Measurements from ENCODE around the gene TECPR1. TPM values are rescaled to one million over a fixed set of nuclear protein-coding genes. Genes with fewer than 3 reads are reported as not detected.

TECPR1 gene
- total RNA-seq (2022; extraction: Qiagen RNA extraction; ENCODE audit: low read depth), result 4.5 to 8.9 TPM (median 7.8 TPM) in 5 replicates

GRCh38 chr7:98251601-98252424, at the start of gene TECPR1:
TECPR1 (minus strand) TSS chr7:98252232; CDS start chr7:98246146, 6,086 bp downstream.

DNA sequence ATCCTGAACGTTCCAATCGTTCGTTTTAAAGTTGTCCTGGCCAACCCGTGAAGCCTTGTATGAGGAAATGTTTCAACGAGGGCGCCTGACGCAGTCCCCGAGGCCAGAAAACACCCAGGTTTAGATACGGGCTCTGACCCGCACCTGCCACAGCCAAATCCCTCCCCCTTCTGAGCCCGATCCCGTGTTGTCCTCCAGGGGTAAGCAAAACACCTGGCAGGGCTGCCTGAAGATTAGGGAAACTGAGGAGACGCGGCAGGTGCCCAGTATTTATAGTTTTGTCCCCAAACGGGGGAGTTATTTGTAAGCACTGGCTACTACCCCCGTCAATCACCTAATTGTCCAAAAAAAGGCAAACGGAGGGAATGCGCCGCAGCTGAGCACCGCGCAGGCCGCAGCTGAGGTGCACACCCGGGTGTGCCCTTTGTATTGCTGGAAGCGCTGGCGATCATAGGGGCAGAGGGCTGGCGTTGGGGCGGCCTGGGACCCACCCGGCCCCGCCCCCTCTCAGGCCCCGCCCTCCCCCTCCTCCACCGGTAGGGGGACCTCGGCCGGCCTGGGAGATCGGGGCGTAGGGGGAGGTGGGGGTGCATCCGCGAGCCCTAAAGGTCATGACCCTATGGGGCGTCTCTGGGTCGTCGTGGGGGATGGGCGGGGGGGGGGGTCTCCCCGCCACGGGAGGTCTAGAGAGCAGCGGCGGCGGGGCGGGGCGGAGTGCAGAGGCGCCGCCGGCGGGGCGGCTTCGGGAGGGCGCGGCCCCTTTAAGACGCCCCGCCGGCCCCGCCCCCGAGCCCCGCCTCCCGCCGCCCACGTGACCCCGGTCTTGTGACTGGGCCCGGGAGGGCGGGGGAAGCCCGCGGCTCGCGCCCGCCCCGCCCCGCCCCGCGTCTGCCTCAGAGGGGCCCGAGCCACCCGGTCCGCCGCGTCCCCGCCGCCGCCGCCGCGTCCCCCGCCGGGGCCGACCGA, 29.0 kb upstream of the TECPR1 start, which contains the start of gene BRI3:
BRI3 (plus strand) TSS at position 896 of the 966 bp plus-strand sequence. CDS start 110 bp downstream, outside the sequence.

GRCh38 chr7:98211221-98211675, 40.8 kb downstream of the TECPR1 start, which contains the start of gene BHLHA15:
BHLHA15 (plus strand) TSS chr7:98211439; CDS start chr7:98212310, 871 bp downstream.

Other genes starting within 250 kb of the TECPR1 start
- gene LMTK2, start 145.4 kb downstream of the TECPR1 start, total RNA-seq (2022; extraction: Qiagen RNA extraction; ENCODE audit: low read depth), result 8.4 to 11.1 TPM (median 10.8 TPM) in 5 replicates
- 0.29 to 0.54 TPM (median 0.43 TPM) in 4 of 5 replicates, not detected in the other for gene BHLHA15, start 40.8 kb downstream of the TECPR1 start, total RNA-seq (2022; extraction: Qiagen RNA extraction; ENCODE audit: low read depth)
- gene BRI3, start 29.5 kb upstream of the TECPR1 start, total RNA-seq (2022; extraction: Qiagen RNA extraction; ENCODE audit: low read depth), result 104 to 188 TPM (median 176 TPM) in 5 replicates
- 55.5 to 57.5 TPM (median 56.3 TPM) in 5 replicates for gene BAIAP2L1, start 148.9 kb upstream of the TECPR1 start, total RNA-seq (2022; extraction: Qiagen RNA extraction; ENCODE audit: low read depth)

Measured in A549 treated with RU486 at 1 μM for 4 hours (cell line).